B cell (primary cell): ENCODE data around the gene FST. TPM values are rescaled to one million over a fixed set of nuclear protein-coding genes. Genes with fewer than 3 reads are reported as not detected.

Experiments used
- ATAC-seq: fragments of 200-7000 bp; cut with Tn5 transposase; one replicate; pipeline ENCODE4 v1.10.0; 2021; ENCODE audit warnings: low read depth, mild to moderate bottlenecking, moderate number of reproducible peaks, moderate library complexity
- CTCF ChIA-PET: fragments of 350-600 bp; sonication (Branson Sonifier 250); formaldehyde crosslinking; loops from one replicate; lab custom pipeline; 2021; ENCODE audit warnings: antibody characterized with exemption, inconsistent platforms; lab: Charles Lee
- POLR2A ChIA-PET: fragments of 350-600 bp; sonication (Branson Sonifier 250); formaldehyde crosslinking; loops from one replicate; lab custom pipeline; 2021; ENCODE audit warnings: antibody characterized with exemption; lab: Charles Lee
- DNase-seq: peaks from one replicate; pipeline ENCODE4 v3.0.0; 2013
- H2AFZ ChIP-seq: 2 replicates; pipeline ENCODE4 v1.6.1; 2012; ENCODE audit warnings: mild to moderate bottlenecking, low read depth, low read length; ENCODE audit not compliant: insufficient read depth, poor library complexity, severe bottlenecking
- H3K27ac ChIP-seq, 2 donors: 1 replicate in 1 of 2; 2 replicates in 1 of 2; pipeline ENCODE4 v1.5.1; 2012 to 2013; ENCODE audit warnings: low read length in 2 of 2, mild to moderate bottlenecking in 2 of 2, moderate library complexity in 1 of 2
- H3K27me3 ChIP-seq, 4 experiments: fragments of 200-600 bp in 1 of 4; sonication (generic) in 1 of 4; replicated peaks in 1 of 4; 1 replicate in 2 of 4; 2 replicates in 2 of 4; pipeline versions ENCODE4 v1.6.1 to v1.7.0; 2013 to 2016; ENCODE audit warnings: low read length in 3 of 4, mild to moderate bottlenecking in 2 of 4, mixed read lengths in 1 of 4, moderate library complexity in 1 of 4; ENCODE audit not compliant: insufficient read depth in 4 of 4, control insufficient read depth in 3 of 4; ENCODE audit errors: control extremely low read depth in 1 of 4
- H3K36me3 ChIP-seq, 2 experiments: replicated peaks in 1 of 2; 1 replicate in 1 of 2; 2 replicates in 1 of 2; pipeline versions ENCODE4 v1.6.1 to v1.7.1; 2013; ENCODE audit warnings: low read length in 1 of 2; ENCODE audit not compliant: insufficient read depth in 2 of 2, control insufficient read depth in 1 of 2; ENCODE audit errors: control extremely low read depth in 1 of 2, extremely low read depth in 1 of 2
- H3K4me1 ChIP-seq, 2 donors: fragments of 200-600 bp in 1 of 2; sonication (generic) in 1 of 2; 1 replicate in 1 of 2; 2 replicates in 1 of 2; pipeline versions ENCODE4 v1.5.1 to v1.6.1; 2013 to 2017; ENCODE audit warnings: low read length in 2 of 2; ENCODE audit not compliant: control insufficient read depth in 2 of 2, insufficient read depth in 2 of 2
- H3K4me2 ChIP-seq: replicated peaks from 2 replicates; pipeline ENCODE3; 2012; ENCODE audit warnings: mild to moderate bottlenecking, low read depth, low read length; ENCODE audit not compliant: poor library complexity, severe bottlenecking
- H3K4me3 ChIP-seq, 5 experiments: fragments of 200-600 bp in 1 of 5; sonication (generic) in 1 of 5; 1 replicate in 3 of 5; 2 replicates in 2 of 5; pipeline versions ENCODE4 v1.5.1 to v1.7.0; 2011 to 2016; ENCODE audit warnings: low read length in 4 of 5, mild to moderate bottlenecking in 4 of 5, low read depth in 2 of 5, control low read depth in 1 of 5, moderate library complexity in 1 of 5; ENCODE audit not compliant: insufficient read depth in 1 of 5; ENCODE audit errors: control extremely low read depth in 1 of 5, extremely low read depth in 1 of 5
- H3K79me2 ChIP-seq: fragments of 200-600 bp; sonication (generic); one replicate; pipeline ENCODE4 v1.6.0; 2016; ENCODE audit warnings: low read length; ENCODE audit not compliant: control insufficient read depth, insufficient read depth
- H3K9ac ChIP-seq: fragments of 200-600 bp; sonication (generic); 2 replicates; pipeline ENCODE4 v1.6.1; 2017; ENCODE audit warnings: mild to moderate bottlenecking, low read length, moderate library complexity
- H3K9me3 ChIP-seq, 3 donors: one replicate each; pipeline versions ENCODE4 v1.6.1 to v1.7.1; 2013; ENCODE audit warnings: low read length in 2 of 3; ENCODE audit not compliant: control insufficient read depth in 2 of 3, insufficient read depth in 1 of 3; ENCODE audit errors: control extremely low read depth in 1 of 3
- H4K20me1 ChIP-seq: 2 replicates; pipeline ENCODE4 v1.6.0; 2012; ENCODE audit warnings: mild to moderate bottlenecking, low read length; ENCODE audit not compliant: insufficient read depth, control insufficient read depth, poor library complexity, severe bottlenecking
- H3K27ac Mint-ChIP-seq: one replicate; pipeline ENCODE4 v1.8.0; 2021; ENCODE audit warnings: mixed read lengths
- H3K27me3 Mint-ChIP-seq: one replicate; pipeline ENCODE4 v1.8.0; 2021; ENCODE audit warnings: mixed read lengths
- H3K4me1 Mint-ChIP-seq: one replicate; pipeline ENCODE4 v1.8.0; 2021; ENCODE audit warnings: mixed read lengths
- H3K4me3 Mint-ChIP-seq: one replicate; pipeline ENCODE4 v1.8.0; 2021; ENCODE audit warnings: mixed read lengths
- H3K9me3 Mint-ChIP-seq: one replicate; pipeline ENCODE4 v1.8.0; 2022; ENCODE audit warnings: mixed read lengths; ENCODE audit not compliant: insufficient read depth
- CTCF ChIP-seq: fragments of 200-600 bp; IDR thresholded peaks from one replicate; pipeline ENCODE4 v1.8.0; 2022; ENCODE audit warnings: antibody characterized with exemption, mild to moderate bottlenecking
- EZH2 ChIP-seq: IDR thresholded peaks from 2 replicates; pipeline ENCODE4 v1.6.1; 2012; ENCODE audit warnings: borderline replicate concordance, low read depth, mild to moderate bottlenecking, moderate library complexity, low read length; ENCODE audit not compliant: insufficient read depth, poor library complexity, severe bottlenecking
- WGBS: methylation state at CpG from one replicate; pipeline ENCODE4 v1.1.5; 2013; ENCODE audit warnings: missing lambda C conversion rate; ENCODE audit not compliant: insufficient coverage; 5-methylcytosine and 5-hydroxymethylcytosine counted together
- intact Hi-C: fragments of 100-400 bp; cut with micrococcal nuclease; formaldehyde crosslinking; loops from one replicate; pipeline ENCODE4 v1.10.0; 2022
- polyA plus RNA-seq: library from polyadenylated mRNA; depleted of rRNA; stranded (reverse); fragments of >200 nt; gene quantifications from 2 replicates; pipeline ENCODE4 v1.2.3, GENCODE V29; 2012
- total RNA-seq, 2 donors: library from RNA; stranded (reverse); fragments of 120-200 nt in 1 of 2; gene quantifications; 1 replicate in 1 of 2; 2 replicates in 1 of 2; pipeline versions ENCODE4 v1.2.3 to v1.2.4, GENCODE V29; 2013 to 2022

FST gene
- total and polyA plus RNA-seq, 2 donors (not counting 1 experiment from before 2014, with no cell fraction given): not detected

GRCh38 chr5:53433026-53433425 is 47.4 kb upstream of the FST start:
- intact Hi-C loops: no loop called here
- H3K9ac ChIP-seq: no peak overlapping the region
- ChIA-PET POLR2A (no interaction called here), CTCF (no interaction called here)
- no peak for TF ChIP-seq EZH2
- TF ChIP-seq CTCF: no peak
- Mint-ChIP-seq H3K27ac (no peak overlapping the region), H3K4me3 (no peak overlapping the region), H3K9me3 (no peaks in the 10 kb centered on the region), H3K4me1 (no peaks in the 10 kb centered on the region), H3K27me3 (no peaks in the 10 kb centered on the region)
- H3K9me3 ChIP-seq: no peaks in the 10 kb centered on the region
- DNase-seq: no peak
- H3K27me3 ChIP-seq: no peaks in the 10 kb centered on the region
- no peaks in the 10 kb centered on the region for H3K4me1 ChIP-seq
- no peak for ATAC-seq
- no peak overlapping the region for H3K27ac ChIP-seq
- H2AFZ ChIP-seq: no peak overlapping the region
- no peaks in the 10 kb centered on the region for H4K20me1 ChIP-seq
- no CpG with 5 or more reads among the region's 1 CpG for WGBS
- H3K4me3 ChIP-seq: no peak overlapping the region
- H3K79me2 ChIP-seq: no peaks in the 10 kb centered on the region
- H3K36me3 ChIP-seq: no peaks in the 10 kb centered on the region
- H3K4me2 ChIP-seq: no peak overlapping the region

- no peak overlapping the region for H3K4me2 ChIP-seq
- Mint-ChIP-seq H3K4me1 (no peaks in the 10 kb centered on the region), H3K27ac (no peak overlapping the region), H3K9me3 (no peaks in the 10 kb centered on the region), H3K27me3 (peaks cover 6% of the 10 kb centered on the region), H3K4me3 (no peak overlapping the region)
- H3K27me3 ChIP-seq: no peaks in the 10 kb centered on the region
- ChIA-PET POLR2A (no interaction called here), CTCF (no interaction called here)
- no peaks in the 10 kb centered on the region for H3K79me2 ChIP-seq
- no peaks in the 10 kb centered on the region for H3K36me3 ChIP-seq
- no peak for ATAC-seq
- no peaks in the 10 kb centered on the region for H3K9me3 ChIP-seq
- intact Hi-C loops: no loop called here
- H4K20me1 ChIP-seq: no peaks in the 10 kb centered on the region
- WGBS: 100% methylated on average over 1 of the region's 1 CpG
- TF ChIP-seq EZH2: no peak
- no peak for TF ChIP-seq CTCF
- no peak overlapping the region for H2AFZ ChIP-seq
- H3K27ac ChIP-seq: no peak overlapping the region
- no peak overlapping the region for H3K9ac ChIP-seq
- no peak for DNase-seq
- H3K4me1 ChIP-seq: no peaks in the 10 kb centered on the region
- H3K4me3 ChIP-seq: no peak overlapping the region
These were observed 45.9 kb upstream of the FST start for GRCh38 chr5:53434541-53434940.
